ENCODE measurements around the gene ROBO3. TPM values are rescaled to one million over a fixed set of nuclear protein-coding genes. Genes with fewer than 3 reads are reported as not detected.

ROBO3 gene
- total RNA-seq, 6 experiments from 2014 or later = 1.9 to 3.3 (median 2.6) TPM

- Mint-ChIP-seq H3K4me1 (ENCODE audit: low read depth) (peaks cover 19% of the 10 kb centered on the region), H3K36me3 (ENCODE audit: low read depth) (no peaks in the 10 kb centered on the region), H3K27ac (no peak overlapping the region), H3K9me3 (no peaks in the 10 kb centered on the region), H3K4me3 (peak overlapping the region; percentile 38), H3K27me3 (ENCODE audit: insufficient read depth) (peaks cover 53% of the 10 kb centered on the region)
- DNase-seq = peak; percentile 21
- TF ChIP-seq CTCF (IDR thresholded peaks at IDR 0.05) = no peak
These were observed 2.0 kb upstream of the ROBO3 start for GRCh38 chr11:124863137-124863825.

GRCh38 chr11:124863826-124864165 lies 1.4 kb upstream of the ROBO3 start:
- no peak overlapping the region for H3K27ac Mint-ChIP-seq
- no peak for TF ChIP-seq CTCF (IDR thresholded peaks at IDR 0.05)
- H3K4me3 Mint-ChIP-seq = peak overlapping the region; percentile 38; the same call in 1 of the 2 replicates
- H3K4me1 Mint-ChIP-seq (ENCODE audit: low read depth) = peaks cover 19% of the 10 kb centered on the region
- no peaks in the 10 kb centered on the region for H3K9me3 Mint-ChIP-seq
- no peaks in the 10 kb centered on the region for H3K36me3 Mint-ChIP-seq (ENCODE audit: low read depth)
- no peak for DNase-seq
- H3K27me3 Mint-ChIP-seq (ENCODE audit: insufficient read depth) = peaks cover 57% of the 10 kb centered on the region

DNA sequence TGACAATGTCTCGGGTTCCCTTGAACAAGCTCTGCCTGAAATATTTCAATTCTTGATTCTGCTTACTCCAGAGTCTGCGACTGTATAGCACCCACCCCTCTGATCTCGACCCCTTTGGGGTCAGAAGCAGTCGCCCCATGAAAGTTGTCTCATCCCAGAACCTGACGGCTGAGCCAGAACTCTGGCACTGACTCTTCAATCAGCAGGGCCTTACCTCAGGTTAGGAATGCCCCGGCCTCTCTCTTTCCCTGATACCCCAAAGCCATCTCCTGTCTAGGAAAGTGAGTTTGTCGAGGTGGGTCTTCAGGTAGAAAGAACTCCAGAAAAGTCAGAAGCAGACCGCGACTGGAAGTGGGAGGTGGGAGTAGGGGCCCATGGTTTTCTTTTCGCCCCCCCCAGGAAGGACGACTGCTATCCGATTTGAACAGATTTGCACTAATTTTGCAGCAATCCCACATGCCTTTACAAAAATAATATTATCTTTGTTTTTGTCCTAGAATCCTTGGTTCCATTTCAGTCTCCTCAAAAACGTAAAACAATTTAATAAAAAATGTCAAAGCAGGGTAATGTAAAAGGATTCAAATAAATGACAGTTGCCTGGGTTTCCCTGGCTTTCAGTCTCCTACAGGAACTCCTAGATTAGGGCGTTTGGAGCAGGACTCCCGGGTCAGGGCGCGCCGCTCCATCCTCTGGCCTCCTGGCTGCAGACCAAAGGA lies 898 bp upstream of the ROBO3 start:
- Mint-ChIP-seq H3K9me3 (no peaks in the 10 kb centered on the region), H3K27me3 (ENCODE audit: insufficient read depth) (peaks cover 62% of the 10 kb centered on the region), H3K4me1 (ENCODE audit: low read depth) (peaks cover 19% of the 10 kb centered on the region), H3K27ac (no peak overlapping the region), H3K4me3 (no peak overlapping the region), H3K36me3 (ENCODE audit: low read depth) (no peaks in the 10 kb centered on the region)
- TF ChIP-seq CTCF (IDR thresholded peaks at IDR 0.05) = no peak
- no peak for DNase-seq

DNA sequence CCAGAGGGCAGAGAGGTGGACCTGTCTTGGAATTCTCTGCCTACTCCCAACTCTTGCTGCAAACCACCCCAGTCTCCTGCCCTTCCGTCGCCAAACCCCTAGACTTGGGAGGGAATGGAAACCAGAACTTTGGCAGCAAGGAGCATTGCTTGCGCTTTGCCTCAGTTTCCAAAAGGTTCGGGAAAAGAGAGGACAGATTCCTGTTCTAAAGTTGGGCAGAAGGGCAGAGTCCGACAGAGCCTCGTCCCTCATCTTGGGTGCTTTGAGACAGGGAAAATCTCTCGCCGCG lies 396 bp upstream of the ROBO3 start:
- TF ChIP-seq CTCF (IDR thresholded peaks at IDR 0.05) = no peak
- Mint-ChIP-seq H3K27ac (no peak overlapping the region), H3K9me3 (no peaks in the 10 kb centered on the region), H3K36me3 (ENCODE audit: low read depth) (no peaks in the 10 kb centered on the region), H3K4me1 (ENCODE audit: low read depth) (peaks cover 19% of the 10 kb centered on the region), H3K4me3 (no peak overlapping the region), H3K27me3 (ENCODE audit: insufficient read depth) (peaks cover 63% of the 10 kb centered on the region)
- DNase-seq = no peak

DNA sequence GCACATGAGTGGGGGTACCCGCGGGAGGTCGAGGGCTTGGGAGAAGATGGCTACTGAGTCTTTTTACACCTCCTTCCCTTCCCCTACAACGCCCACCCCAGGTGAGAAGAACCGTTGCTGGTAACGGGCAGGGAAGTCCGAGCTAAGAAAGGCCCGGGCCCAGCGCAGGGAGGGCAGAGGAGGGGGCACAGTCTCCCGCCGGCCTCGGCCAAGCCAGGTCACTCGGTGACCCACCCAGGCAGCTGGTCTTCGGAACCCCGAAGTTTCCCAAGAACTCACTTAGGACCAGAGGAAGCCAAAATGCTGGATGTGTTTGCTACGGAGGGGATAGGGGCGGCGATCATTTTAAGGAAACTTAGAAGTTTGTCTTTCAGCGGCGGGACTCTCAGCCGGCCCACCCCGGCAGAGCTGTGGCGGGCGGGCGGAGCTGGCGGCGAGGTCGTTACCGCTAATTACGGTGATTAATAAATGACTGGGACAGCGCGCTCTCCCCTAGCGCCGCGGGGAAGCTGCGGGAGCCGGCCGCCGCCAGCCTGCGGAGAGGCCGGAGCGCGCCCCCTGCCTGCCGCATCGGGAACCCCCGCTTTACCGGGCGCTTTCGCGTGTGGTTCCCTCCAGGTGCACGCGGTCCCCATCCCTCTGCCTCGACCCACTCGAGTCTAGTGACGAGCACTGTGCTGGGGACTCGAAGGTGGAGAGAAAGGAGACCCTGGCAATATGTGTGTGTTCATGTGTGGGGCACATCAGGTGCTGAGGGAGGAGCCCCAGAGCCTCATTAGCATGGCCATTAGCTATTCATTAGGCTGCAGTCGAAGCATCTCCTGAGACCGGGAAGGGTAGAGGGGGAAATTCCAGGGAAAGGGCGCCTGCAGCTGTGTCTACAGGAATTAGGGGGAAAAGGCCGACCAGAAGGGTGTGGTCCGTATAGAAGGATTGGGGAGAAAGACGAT lies 945 bp downstream of the ROBO3 start:
- no peaks in the 10 kb centered on the region for H3K9me3 Mint-ChIP-seq
- no peak overlapping the region for H3K27ac Mint-ChIP-seq
- peaks cover 73% of the 10 kb centered on the region for H3K27me3 Mint-ChIP-seq (ENCODE audit: insufficient read depth)
- peak; percentile 92 for TF ChIP-seq CTCF (IDR thresholded peaks at IDR 0.05)
- H3K4me1 Mint-ChIP-seq (ENCODE audit: low read depth) = peaks cover 19% of the 10 kb centered on the region
- H3K4me3 Mint-ChIP-seq = peak overlapping the region; percentile 64; the same call in 1 of the 2 replicates
- no peak for DNase-seq
- H3K36me3 Mint-ChIP-seq (ENCODE audit: low read depth) = no peaks in the 10 kb centered on the region

All from HFFc6 (cell line).